Neural progenitor cell (in vitro differentiated cells): ENCODE results near the gene VWA8.

Experiments used
- EZH2 ChIP-seq: fragments of 200-600 bp; sonication (generic); IDR thresholded peaks from 2 replicates; pipeline ENCODE4 v1.6.1; 2017; ENCODE audit warnings: antibody characterized with exemption, mild to moderate bottlenecking, moderate library complexity
- TF ChIP-seq, protein P1 (sequence below): fragments of 200-600 bp; sonication (generic); IDR thresholded peaks from 2 replicates; pipeline ENCODE4 v1.5.1; 2017; ENCODE audit warnings: antibody characterized with exemption, mild to moderate bottlenecking

DNA sequence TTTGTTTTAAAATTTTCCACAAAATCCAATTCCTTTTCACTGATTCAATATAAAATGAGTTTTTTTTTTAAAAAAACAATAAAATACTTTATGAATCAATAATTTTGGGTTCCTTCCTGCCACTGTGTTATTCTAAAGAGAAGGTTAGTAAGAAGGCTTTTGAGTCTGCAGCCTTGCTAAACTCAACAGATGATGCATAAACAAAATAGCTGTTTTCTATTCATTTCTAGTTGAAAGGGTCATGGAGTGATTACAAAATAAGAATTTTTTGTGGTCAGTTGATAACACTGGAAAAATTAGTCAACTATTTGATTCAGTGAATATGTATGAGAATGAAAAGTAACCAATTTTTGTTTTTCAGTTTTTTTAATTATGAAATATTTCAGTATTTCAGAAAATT is 169.9 kb downstream of the VWA8 start:
- TF ChIP-seq, protein P1, sequence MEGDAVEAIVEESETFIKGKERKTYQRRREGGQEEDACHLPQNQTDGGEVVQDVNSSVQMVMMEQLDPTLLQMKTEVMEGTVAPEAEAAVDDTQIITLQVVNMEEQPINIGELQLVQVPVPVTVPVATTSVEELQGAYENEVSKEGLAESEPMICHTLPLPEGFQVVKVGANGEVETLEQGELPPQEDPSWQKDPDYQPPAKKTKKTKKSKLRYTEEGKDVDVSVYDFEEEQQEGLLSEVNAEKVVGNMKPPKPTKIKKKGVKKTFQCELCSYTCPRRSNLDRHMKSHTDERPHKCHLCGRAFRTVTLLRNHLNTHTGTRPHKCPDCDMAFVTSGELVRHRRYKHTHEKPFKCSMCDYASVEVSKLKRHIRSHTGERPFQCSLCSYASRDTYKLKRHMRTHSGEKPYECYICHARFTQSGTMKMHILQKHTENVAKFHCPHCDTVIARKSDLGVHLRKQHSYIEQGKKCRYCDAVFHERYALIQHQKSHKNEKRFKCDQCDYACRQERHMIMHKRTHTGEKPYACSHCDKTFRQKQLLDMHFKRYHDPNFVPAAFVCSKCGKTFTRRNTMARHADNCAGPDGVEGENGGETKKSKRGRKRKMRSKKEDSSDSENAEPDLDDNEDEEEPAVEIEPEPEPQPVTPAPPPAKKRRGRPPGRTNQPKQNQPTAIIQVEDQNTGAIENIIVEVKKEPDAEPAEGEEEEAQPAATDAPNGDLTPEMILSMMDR, result no peak
- TF ChIP-seq EZH2, result no peak
